Esophagus muscularis mucosa (tissue), 4 donors: ENCODE results near the gene STOX1. TPM values are rescaled to one million over a fixed set of nuclear protein-coding genes. Genes with fewer than 3 reads are reported as not detected.

Experiments used
- DNase-seq: peaks from one replicate; pipeline ENCODE4 v3.0.0-alpha.2; 2017; ENCODE audit errors: extremely low spot score
- H3K27ac ChIP-seq, 4 donors: fragments of 200-600 bp; sonication (generic); replicated peaks in 1 of 4; 1 replicate in 3 of 4; 2 replicates in 1 of 4; pipeline ENCODE4 v1.5.1; 2016 to 2019; ENCODE audit warnings: mild to moderate bottlenecking in 1 of 4
- H3K27me3 ChIP-seq, 4 donors: fragments of 200-600 bp; sonication (generic); one replicate each; pipeline versions ENCODE4 v1.5.1 to v1.6.0; 2016 to 2019
- H3K36me3 ChIP-seq, 4 donors: fragments of 200-600 bp; sonication (generic); one replicate each; pipeline ENCODE4 v1.5.1; 2016 to 2019
- H3K4me1 ChIP-seq, 4 donors: fragments of 200-600 bp; sonication (generic); one replicate each; pipeline ENCODE4 v1.5.1; 2016 to 2019
- H3K4me3 ChIP-seq, 4 donors: fragments of 200-600 bp; sonication (generic); 1 replicate in 2 of 4; 2 replicates in 2 of 4; pipeline ENCODE4 v1.5.1; 2016 to 2019; ENCODE audit warnings: mild to moderate bottlenecking in 4 of 4, moderate library complexity in 1 of 4
- H3K9me3 ChIP-seq, 4 donors: fragments of 200-600 bp; sonication (generic); 1 replicate in 3 of 4; 2 replicates in 1 of 4; pipeline ENCODE4 v1.5.1; 2016 to 2019
- CTCF ChIP-seq, 3 experiments: fragments of 200-600 bp in 2 of 3; fragments of 450-650 bp in 1 of 3; sonication (generic) in 2 of 3; IDR thresholded peaks; one replicate each; pipeline ENCODE4 v1.5.1; 2017 to 2019; ENCODE audit warnings: antibody characterized with exemption in 3 of 3, mild to moderate bottlenecking in 2 of 3, moderate library complexity in 1 of 3
- EP300 ChIP-seq: sonication (generic); formaldehyde crosslinking; IDR thresholded peaks from one replicate; pipeline ENCODE4 v1.6.1; 2017; ENCODE audit warnings: antibody characterized with exemption
- POLR2A ChIP-seq: fragments of 450-650 bp; IDR thresholded peaks from one replicate; pipeline ENCODE4 v1.6.1; 2017; ENCODE audit warnings: antibody characterized with exemption, moderate library complexity, mild to moderate bottlenecking, low read depth
- POLR2AphosphoS5 ChIP-seq, 2 donors: sonication (generic); formaldehyde crosslinking; IDR thresholded peaks; one replicate each; pipeline ENCODE4 v1.6.1; 2017; ENCODE audit warnings: antibody characterized with exemption in 2 of 2
- WGBS: methylation state at CpG from one replicate; pipeline ENCODE4 v1.1.5; 2018; 5-methylcytosine and 5-hydroxymethylcytosine counted together
- intact Hi-C: fragments of 100-400 bp; cut with DNase I; formaldehyde crosslinking; loops from one replicate; pipeline ENCODE4 v1.15.1; 2023
- total RNA-seq, 4 donors: library from RNA; depleted of rRNA; stranded (reverse); fragments of >200 nt; gene quantifications; one replicate each; pipeline versions ENCODE4 v1.1.0 to v1.2.1, GENCODE V29; 2016

The STOX1 gene
- total RNA-seq, 4 donors from 2014 or later, result 3.0 to 13.6 (median 10.0) TPM

DNA sequence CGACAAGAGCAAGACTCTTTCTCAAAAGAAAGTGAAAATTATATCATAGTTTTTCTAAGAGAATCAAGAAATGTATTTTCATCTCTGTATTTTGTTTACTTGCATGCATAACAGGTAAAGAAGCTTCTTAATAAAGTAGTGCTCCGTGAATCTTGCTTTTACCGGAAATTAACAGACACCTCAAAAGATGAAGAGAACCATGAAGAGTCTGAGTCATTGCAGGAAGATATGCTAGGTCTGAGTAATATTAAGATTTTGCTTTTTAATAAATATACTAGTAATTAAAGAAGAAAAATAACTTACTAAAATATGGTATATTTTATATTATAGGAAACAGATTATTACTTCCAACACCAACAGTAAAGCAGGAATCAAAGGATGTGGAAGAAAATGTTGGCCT lies 39.5 kb upstream of the STOX1 start:
- TF ChIP-seq POLR2A, result no peak
- no peak for TF ChIP-seq CTCF (IDR thresholded peaks at IDR 0.05)
- TF ChIP-seq EP300, result no peak
- TF ChIP-seq POLR2AphosphoS5 (IDR thresholded peaks at IDR 0.05), result no peak
- DNase-seq, result no peak
- peaks cover 36 to 99% (median 81%) of the 10 kb centered on the region in 4 donors for H3K36me3 ChIP-seq
- no peaks in the 10 kb centered on the region for H3K4me1 ChIP-seq
- no peaks in the 10 kb centered on the region for H3K27me3 ChIP-seq
- H3K9me3 ChIP-seq, result no peaks in the 10 kb centered on the region
- intact Hi-C loops, result loop anchor here (5.0 kb wide), 1 partner anchor 36 kb away; no protein-coding TSS in a partner anchor
- no peak overlapping the region for H3K27ac ChIP-seq
- WGBS, result 92% methylated on average over 3 of the region's 3 CpGs
- H3K4me3 ChIP-seq, result no peak overlapping the region

DNA sequence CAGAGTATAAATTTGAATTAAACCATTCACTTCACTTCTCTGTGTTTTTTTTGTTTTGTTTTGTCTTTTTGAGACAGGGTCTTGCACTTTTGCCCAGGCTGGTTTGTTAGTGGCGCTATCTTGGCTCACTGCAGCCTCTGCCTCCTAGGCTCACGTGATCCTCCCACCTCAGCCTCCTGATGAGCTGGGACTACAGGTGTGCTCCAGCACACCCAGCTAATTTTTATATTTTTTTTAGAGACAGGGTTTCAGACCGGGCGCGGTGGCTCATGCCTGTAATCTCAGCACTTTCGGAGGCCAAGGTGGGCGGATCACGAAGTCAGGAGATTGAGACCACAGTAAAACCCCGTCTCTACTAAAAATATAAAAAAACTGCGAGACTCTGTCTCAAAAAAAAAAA lies 36.9 kb upstream of the STOX1 start:
- no peak overlapping the region for H3K27ac ChIP-seq
- no peaks in the 10 kb centered on the region for H3K27me3 ChIP-seq
- H3K4me1 ChIP-seq, result no peaks in the 10 kb centered on the region
- intact Hi-C loops, result loop anchor here (5.0 kb wide), 1 partner anchor 107 kb away; no protein-coding TSS in a partner anchor
- no peak for TF ChIP-seq POLR2AphosphoS5 (IDR thresholded peaks at IDR 0.05)
- 93% methylated on average over 10 of the region's 10 CpGs for WGBS
- H3K9me3 ChIP-seq, result no peaks in the 10 kb centered on the region
- H3K4me3 ChIP-seq, result no peak overlapping the region
- peaks cover 42 to 99% (median 88%) of the 10 kb centered on the region in 4 donors for H3K36me3 ChIP-seq
- no peak for DNase-seq

DNA sequence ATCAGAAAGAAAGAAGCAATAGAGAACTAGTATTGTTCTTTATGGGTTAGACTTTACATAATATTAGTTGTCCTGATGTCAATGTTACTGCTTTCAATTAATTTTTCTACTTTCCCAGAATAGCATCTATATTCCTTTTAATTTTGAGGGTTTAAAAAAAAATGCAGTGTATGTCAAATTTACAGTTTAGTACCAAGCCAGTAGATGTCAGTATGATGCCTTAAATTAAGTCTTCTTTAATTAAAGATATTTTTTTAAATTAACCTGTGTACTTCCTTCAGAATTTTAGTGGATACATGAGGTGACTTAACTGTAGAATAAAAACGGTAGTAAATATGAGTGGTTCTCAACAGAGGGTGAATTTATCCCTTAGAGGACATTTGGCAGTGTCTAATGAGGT lies 35.2 kb upstream of the STOX1 start:
- Histone ChIP-seq H3K36me3 (peaks cover 38 to 98% (median 83%) of the 10 kb centered on the region in 4 donors), H3K9me3 (no peaks in the 10 kb centered on the region), H3K4me1 (no peaks in the 10 kb centered on the region), H3K27ac (no peak overlapping the region), H3K4me3 (no peak overlapping the region), H3K27me3 (no peaks in the 10 kb centered on the region)
- no peak for DNase-seq
- intact Hi-C loops, result loop anchor here (5.0 kb wide), 1 partner anchor 105 kb away; no protein-coding TSS in a partner anchor
- TF ChIP-seq CTCF (IDR thresholded peaks at IDR 0.05) (peak in 1 of 3 experiments; percentile 18), POLR2AphosphoS5 (IDR thresholded peaks at IDR 0.05) (no peak), EP300 (no peak), POLR2A (no peak)
- 79% methylated on average over 1 of the region's 1 CpG for WGBS

DNA sequence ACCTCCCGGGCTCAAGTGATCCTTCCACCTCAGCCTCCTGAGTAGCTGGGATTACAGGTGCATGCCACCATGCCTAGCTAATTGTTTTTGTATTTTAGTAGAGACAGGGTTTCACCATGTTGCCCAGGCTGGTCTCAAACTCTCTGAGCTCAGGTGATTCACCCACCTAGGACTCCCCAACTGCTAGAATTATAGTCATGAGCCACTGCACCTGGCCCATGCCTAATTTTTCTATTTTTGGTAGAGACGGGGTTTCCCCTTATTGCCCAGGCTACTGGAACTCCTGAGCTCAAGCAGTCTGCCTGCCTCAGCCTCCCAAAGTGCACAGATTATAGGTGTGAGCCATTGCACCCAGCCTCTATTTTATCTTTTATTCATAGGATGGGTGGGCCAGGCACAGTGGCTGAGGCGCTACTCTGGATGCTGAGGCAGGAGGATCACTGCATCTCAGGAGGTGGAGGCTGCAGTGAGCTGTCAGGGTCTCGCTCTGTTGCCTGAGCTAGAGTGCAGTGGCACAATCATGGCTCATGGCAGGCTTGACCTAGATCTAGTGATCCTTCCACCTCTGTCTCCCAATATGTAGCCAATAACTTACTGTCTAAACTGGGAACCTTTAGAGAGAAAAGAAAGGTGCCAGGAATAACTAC lies 31.3 kb upstream of the STOX1 start:
- H3K27me3 ChIP-seq, result no peaks in the 10 kb centered on the region
- TF ChIP-seq POLR2AphosphoS5 (IDR thresholded peaks at IDR 0.05) (no peak), EP300 (no peak), CTCF (IDR thresholded peaks at IDR 0.05) (no peak), POLR2A (no peak)
- no peak overlapping the region for H3K27ac ChIP-seq
- H3K9me3 ChIP-seq, result no peaks in the 10 kb centered on the region
- whole genome bisulfite sequencing, result 98% methylated on average over 4 of the region's 4 CpGs
- intact Hi-C loops, result no loop called here
- H3K4me1 ChIP-seq, result no peaks in the 10 kb centered on the region
- DNase-seq, result no peak
- no peak overlapping the region for H3K4me3 ChIP-seq
- H3K36me3 ChIP-seq, result peaks cover 6 to 63% (median 44%) of the 10 kb centered on the region in 4 donors

DNA sequence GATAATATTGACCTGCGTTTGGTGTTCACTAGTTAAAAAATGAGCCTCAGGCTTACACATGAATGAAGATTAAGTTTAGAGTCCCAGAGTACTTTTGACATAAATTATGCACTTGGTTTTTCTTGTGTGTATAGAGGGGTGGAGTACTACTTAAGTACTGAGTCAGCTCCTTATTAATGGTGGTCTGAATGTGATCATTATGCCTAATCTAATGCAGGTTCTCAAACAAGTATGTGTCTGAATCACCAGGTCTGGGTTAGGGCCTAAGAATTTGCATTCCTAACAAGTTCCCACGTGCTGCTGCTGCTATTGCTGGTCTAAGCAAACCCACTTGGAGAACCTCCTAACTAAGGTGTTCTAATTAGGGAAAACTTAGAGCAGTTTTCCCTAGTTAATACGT lies 30.7 kb upstream of the STOX1 start:
- Histone ChIP-seq H3K9me3 (no peaks in the 10 kb centered on the region), H3K36me3 (peaks cover 6 to 58% (median 41%) of the 10 kb centered on the region in 4 donors), H3K4me1 (no peaks in the 10 kb centered on the region), H3K4me3 (no peak overlapping the region), H3K27me3 (no peaks in the 10 kb centered on the region), H3K27ac (no peak overlapping the region)
- 89% methylated on average over 3 of the region's 3 CpGs for WGBS
- DNase-seq, result no peak
- intact Hi-C loops, result no loop called here
- no peak for TF ChIP-seq EP300
- no peak for TF ChIP-seq POLR2A
- no peak for TF ChIP-seq POLR2AphosphoS5 (IDR thresholded peaks at IDR 0.05)
- no peak for TF ChIP-seq CTCF (IDR thresholded peaks at IDR 0.05)
